Measurements from ENCODE around the gene CAMK1D. TPM values are rescaled to one million over a fixed set of nuclear protein-coding genes. Genes with fewer than 3 reads are reported as not detected.

Gene CAMK1D
- total RNA-seq, 1 donor from 2014 or later = 7.4 TPM

DNA sequence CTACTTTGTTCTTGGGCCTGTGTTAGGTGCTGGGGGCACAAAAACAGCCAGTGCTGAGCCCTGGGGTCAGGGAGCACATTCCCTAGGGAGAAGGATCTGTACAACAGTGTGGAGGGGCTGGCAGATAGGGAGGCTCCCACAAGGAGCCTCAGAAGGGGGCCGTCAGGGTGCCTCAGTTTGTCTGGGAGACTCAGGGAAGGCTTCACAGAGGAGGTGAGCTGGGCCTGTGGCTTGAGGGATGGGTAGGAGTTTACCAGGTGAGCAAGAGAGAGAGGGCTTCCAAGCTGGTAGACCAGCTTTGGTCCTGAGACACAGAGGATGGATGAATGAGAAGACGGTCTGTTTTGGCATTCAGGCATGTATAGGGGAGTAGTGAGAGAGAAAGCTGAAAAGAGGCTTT is 52.1 kb downstream of the CAMK1D start:
- Mint-ChIP-seq H3K36me3 (ENCODE audit: low read depth) (peaks cover 2% of the 10 kb centered on the region), H3K4me1 (ENCODE audit: low read depth) (peaks cover 21% of the 10 kb centered on the region)
- intact Hi-C loops (cut with micrococcal nuclease) = no loop called here

DNA sequence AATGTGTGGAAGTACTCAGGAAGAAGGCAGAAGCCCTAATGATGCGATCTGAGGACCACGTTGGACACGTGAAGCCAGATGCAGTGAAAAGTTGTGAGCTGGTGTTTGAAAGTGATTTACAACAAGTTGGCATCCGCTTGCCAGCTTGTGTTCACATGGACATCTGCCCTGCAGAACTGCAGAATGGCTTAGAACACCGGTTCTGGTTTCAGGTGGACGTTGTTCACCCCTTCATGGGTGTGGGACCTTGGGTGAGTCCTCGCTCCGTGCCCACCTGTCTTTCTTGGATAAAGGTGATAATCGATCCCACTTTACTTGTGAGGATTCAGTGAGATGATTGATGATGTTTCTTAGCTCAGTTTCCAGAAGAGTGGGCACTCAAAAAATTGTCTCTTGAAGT is 53.8 kb downstream of the CAMK1D start:
- intact Hi-C loops (cut with micrococcal nuclease) = no loop called here
- peaks cover 31% of the 10 kb centered on the region for H3K4me1 Mint-ChIP-seq (ENCODE audit: low read depth)
- H3K27me3 Mint-ChIP-seq (ENCODE audit: insufficient read depth) = peaks cover 20% of the 10 kb centered on the region
- H3K36me3 Mint-ChIP-seq (ENCODE audit: low read depth) = peaks cover 2% of the 10 kb centered on the region
- H3K27ac Mint-ChIP-seq = no peak overlapping the region
- DNase-seq (ENCODE audit: low spot score) = no peak
- H3K4me3 Mint-ChIP-seq = no peak overlapping the region
- no peaks in the 10 kb centered on the region for H3K9me3 Mint-ChIP-seq

More for the DNA sequence above, 52.1 kb downstream of the CAMK1D start:
- Mint-ChIP-seq H3K27me3 (ENCODE audit: insufficient read depth) (peaks cover 11% of the 10 kb centered on the region), H3K27ac (no peak overlapping the region), H3K4me3 (no peak overlapping the region), H3K9me3 (no peaks in the 10 kb centered on the region)
- no peak for DNase-seq (ENCODE audit: low spot score)

DNA sequence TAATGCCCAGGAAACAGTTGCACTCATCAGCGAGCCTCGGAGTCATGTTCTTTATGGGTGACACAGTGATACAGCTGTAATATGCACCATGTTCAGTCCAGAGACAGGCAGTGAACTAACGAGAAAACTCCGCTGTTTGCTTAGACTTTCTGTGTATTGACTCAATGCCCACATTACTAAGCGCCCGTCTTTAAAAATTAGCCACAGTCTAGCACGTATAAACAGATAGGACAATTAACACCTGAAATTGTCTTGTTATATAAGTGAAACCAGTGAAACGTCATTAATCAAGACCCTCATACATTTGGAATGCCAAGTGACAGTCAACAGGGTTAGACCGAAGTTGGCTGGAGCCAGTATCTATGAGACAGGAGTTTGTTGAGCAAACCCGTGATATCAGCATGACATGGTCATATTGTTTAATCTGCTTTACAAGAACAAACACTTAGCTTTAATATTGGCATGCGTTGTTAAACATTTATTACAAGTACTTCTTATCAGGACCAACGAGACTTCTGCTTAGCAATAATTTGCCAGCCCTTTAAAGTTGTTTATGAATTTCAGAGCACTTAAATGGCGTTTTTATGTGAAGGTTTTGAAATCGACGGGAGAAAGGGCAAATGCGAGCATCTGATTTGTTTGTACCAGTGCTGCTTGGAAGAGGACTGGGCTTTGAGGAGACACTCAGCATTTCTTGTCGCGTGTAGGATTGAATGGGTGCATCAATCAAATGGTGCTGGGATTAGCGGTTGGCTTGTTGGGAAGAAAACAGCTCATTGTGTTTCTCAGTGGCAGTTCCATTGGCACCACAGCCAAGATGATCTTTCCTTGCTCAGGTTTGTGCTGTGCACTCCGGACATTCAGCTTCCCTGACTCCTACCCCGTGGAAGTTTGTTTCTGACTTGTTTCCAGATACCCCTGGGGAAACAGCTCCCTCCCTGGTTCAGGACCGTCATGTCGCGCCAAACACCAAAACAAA is 56.3 kb downstream of the CAMK1D start:
- intact Hi-C loops (cut with micrococcal nuclease) = loop anchor here (1.0 kb wide), 3 partner anchors 39 to 55 kb away; no protein-coding TSS in a partner anchor
- Mint-ChIP-seq H3K36me3 (ENCODE audit: low read depth) (peaks cover 7% of the 10 kb centered on the region), H3K27me3 (ENCODE audit: insufficient read depth) (peaks cover 18% of the 10 kb centered on the region), H3K27ac (peak overlapping the region; percentile 15), H3K4me3 (no peak overlapping the region), H3K9me3 (no peaks in the 10 kb centered on the region), H3K4me1 (ENCODE audit: low read depth) (peaks cover 40% of the 10 kb centered on the region)
- no peak for DNase-seq (ENCODE audit: low spot score)

DNA sequence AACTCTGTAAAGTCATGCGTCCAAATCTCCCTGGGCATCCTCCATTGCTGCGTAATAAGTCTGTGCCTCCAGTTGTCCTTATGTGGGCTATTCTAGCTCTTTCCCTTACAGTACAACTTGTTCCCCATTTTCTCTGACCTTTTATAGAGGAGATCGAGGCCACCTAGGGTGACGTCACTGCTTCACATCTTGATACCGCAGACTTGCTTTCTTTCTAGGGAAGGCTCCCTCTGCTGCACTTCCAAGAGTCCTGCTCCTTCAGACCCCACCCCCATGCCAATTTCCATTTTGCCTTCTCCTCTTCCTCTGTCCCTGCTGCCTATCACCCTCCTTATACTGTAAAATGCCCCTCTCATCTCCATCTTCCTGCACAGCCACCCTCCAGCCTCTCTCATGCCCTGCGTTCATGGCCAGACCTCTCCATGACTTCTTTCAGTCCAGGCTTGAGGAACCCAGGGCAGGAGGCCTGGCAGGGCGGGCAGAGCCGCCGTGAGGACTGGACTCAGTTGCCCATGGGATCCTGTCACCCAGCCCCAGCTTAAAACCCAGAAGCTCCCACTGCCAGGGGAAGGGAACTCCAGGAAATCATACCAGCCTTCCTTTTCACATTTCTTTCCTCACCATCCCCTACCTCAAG is 57.5 kb downstream of the CAMK1D start:
- Mint-ChIP-seq H3K27me3 (ENCODE audit: insufficient read depth) (peaks cover 18% of the 10 kb centered on the region), H3K27ac (no peak overlapping the region), H3K9me3 (no peaks in the 10 kb centered on the region), H3K36me3 (ENCODE audit: low read depth) (peaks cover 7% of the 10 kb centered on the region), H3K4me1 (ENCODE audit: low read depth) (peaks cover 40% of the 10 kb centered on the region), H3K4me3 (no peak overlapping the region)
- intact Hi-C loops (cut with micrococcal nuclease) = no loop called here
- DNase-seq (ENCODE audit: low spot score) = no peak

DNA sequence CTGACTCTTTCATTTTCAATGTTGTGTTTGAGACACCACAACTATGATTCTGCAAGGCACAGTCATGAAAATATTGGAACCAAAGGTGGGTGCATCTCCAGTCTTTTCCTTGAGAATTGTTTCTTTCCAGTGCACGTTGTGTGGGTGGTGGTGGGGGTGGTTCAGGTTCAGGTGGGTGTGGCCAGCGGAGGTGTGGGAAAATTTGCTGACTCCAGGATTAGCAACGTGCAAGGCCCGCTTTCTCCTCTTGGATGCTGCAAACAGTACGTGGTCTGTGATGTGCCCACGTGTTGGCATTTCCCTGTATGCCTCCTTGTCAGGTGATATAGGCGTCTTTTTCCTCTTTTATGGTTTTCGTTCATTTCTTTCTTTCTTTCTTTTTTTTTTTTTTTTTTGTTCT is 59.1 kb downstream of the CAMK1D start:
- no peak for DNase-seq (ENCODE audit: low spot score)
- Mint-ChIP-seq H3K4me3 (no peak overlapping the region), H3K36me3 (ENCODE audit: low read depth) (peaks cover 7% of the 10 kb centered on the region), H3K9me3 (peaks cover 4% of the 10 kb centered on the region), H3K27ac (no peak overlapping the region), H3K4me1 (ENCODE audit: low read depth) (peaks cover 50% of the 10 kb centered on the region), H3K27me3 (ENCODE audit: insufficient read depth) (peaks cover 18% of the 10 kb centered on the region)
- intact Hi-C loops (cut with micrococcal nuclease) = no loop called here

DNA sequence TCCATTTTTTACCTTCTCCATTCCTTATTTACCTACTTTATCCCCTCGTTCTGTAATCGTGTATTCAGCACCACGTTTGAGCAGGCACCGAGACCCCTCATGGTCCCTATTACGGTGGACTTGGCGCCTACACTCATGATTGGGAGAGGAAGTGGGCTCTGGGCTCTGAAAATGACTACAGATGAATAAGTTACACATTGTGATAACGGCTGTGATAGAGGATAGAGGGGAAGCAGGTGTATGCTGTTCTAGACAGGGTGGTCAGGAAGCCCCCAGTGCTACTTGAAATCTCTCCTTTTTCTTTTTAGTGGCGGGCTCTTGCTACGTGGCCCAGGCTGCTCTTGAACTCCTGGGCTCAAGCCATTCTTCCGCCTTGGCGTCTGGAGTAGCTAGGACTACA is 59.8 kb downstream of the CAMK1D start:
- peaks cover 6% of the 10 kb centered on the region for H3K9me3 Mint-ChIP-seq
- H3K27ac Mint-ChIP-seq = no peak overlapping the region
- H3K4me3 Mint-ChIP-seq = no peak overlapping the region
- H3K36me3 Mint-ChIP-seq (ENCODE audit: low read depth) = peaks cover 7% of the 10 kb centered on the region
- intact Hi-C loops (cut with micrococcal nuclease) = no loop called here
- peaks cover 19% of the 10 kb centered on the region for H3K27me3 Mint-ChIP-seq (ENCODE audit: insufficient read depth)
- no peak for DNase-seq (ENCODE audit: low spot score)
- peaks cover 51% of the 10 kb centered on the region for H3K4me1 Mint-ChIP-seq (ENCODE audit: low read depth)

DNA sequence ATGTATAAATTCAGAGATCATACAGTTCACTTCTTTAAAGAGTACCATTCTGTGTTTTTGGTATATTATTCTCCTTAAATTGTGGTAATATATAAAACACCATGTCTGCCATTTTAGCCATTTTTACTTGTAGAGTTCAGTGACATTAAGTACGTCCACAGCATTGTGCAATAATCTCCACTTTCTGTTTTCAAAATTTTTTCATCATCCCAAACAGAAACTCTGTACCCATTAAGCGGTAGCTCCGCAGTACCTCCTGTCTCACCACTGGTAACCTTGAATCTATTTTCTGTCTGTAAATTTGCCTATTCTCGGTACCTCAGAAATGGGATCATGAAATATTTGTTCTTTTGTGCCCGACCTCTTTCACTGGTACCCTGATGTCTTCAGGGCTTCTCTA is 60.3 kb downstream of the CAMK1D start:
- Mint-ChIP-seq H3K9me3 (peaks cover 10% of the 10 kb centered on the region), H3K36me3 (ENCODE audit: low read depth) (peaks cover 7% of the 10 kb centered on the region), H3K4me3 (no peak overlapping the region), H3K4me1 (ENCODE audit: low read depth) (peaks cover 46% of the 10 kb centered on the region), H3K27me3 (ENCODE audit: insufficient read depth) (peaks cover 21% of the 10 kb centered on the region), H3K27ac (peak overlapping the region; percentile 1)
- no peak for DNase-seq (ENCODE audit: low spot score)
- intact Hi-C loops (cut with micrococcal nuclease) = loop anchor here (5.0 kb wide), 2 partner anchors 147 to 293 kb away; no protein-coding TSS in a partner anchor

DNA sequence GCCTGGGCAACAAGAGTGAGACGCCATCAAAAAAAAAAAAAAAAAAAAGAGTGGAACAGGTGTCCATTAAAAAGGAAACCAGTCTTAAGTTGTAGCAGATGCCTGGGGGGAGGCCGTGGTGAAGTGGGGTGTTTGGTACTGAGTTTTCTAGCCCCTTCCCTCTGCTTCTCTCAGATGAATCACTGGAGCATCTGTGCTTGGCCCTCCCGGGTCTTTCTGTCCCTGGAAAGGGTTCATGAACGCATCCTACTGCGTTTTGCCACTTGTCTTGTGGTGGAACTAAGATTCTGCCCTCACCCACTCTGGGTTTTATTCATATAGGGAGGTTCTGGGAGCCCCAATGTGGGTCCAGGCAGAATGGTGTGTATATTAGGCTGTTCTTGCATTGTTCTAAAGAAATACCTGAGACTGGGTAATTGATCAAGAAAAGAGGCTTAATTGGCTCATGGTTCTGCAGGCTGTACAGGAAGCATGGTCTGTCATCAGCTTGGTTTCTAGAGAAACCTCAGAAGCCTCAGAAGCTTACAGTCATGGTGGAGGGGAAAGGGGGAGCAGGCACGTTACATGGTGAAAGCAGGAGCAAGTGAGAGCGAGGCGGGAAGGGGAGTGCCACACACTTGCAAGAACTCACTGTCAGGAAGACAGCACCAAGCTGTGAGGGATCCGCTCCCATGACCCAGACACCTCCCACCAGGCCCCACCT is 63.5 kb downstream of the CAMK1D start:
- peaks cover 10% of the 10 kb centered on the region for H3K9me3 Mint-ChIP-seq
- peak; percentile 44 for DNase-seq (ENCODE audit: low spot score)
- H3K4me3 Mint-ChIP-seq = no peak overlapping the region
- peaks cover 4% of the 10 kb centered on the region for H3K27me3 Mint-ChIP-seq (ENCODE audit: insufficient read depth)
- peaks cover 8% of the 10 kb centered on the region for H3K36me3 Mint-ChIP-seq (ENCODE audit: low read depth)
- peaks cover 20% of the 10 kb centered on the region for H3K4me1 Mint-ChIP-seq (ENCODE audit: low read depth)
- intact Hi-C loops (cut with micrococcal nuclease) = loop anchor here (5.0 kb wide), 2 partner anchors 151 to 289 kb away; no protein-coding TSS in a partner anchor
- H3K27ac Mint-ChIP-seq = peak overlapping the region; percentile 19

DNA sequence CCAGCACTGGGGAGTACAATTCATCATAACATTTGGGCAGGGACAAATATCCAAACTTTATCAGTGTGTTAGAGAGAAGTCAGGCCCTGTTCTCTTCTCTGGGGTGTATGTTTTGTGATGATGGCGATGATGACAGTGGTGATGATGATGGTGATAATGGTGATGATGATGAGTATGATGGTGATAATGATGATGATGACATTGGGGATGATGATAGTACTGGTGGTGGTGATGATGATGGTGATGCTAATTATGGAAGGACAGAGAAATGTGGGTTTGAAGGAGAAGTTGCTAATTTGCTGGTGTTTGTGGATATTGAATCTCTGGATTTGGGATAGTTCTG is 64.0 kb downstream of the CAMK1D start:
- intact Hi-C loops (cut with micrococcal nuclease) = loop anchor here (5.0 kb wide), 2 partner anchors 151 to 289 kb away; no protein-coding TSS in a partner anchor

DNA sequence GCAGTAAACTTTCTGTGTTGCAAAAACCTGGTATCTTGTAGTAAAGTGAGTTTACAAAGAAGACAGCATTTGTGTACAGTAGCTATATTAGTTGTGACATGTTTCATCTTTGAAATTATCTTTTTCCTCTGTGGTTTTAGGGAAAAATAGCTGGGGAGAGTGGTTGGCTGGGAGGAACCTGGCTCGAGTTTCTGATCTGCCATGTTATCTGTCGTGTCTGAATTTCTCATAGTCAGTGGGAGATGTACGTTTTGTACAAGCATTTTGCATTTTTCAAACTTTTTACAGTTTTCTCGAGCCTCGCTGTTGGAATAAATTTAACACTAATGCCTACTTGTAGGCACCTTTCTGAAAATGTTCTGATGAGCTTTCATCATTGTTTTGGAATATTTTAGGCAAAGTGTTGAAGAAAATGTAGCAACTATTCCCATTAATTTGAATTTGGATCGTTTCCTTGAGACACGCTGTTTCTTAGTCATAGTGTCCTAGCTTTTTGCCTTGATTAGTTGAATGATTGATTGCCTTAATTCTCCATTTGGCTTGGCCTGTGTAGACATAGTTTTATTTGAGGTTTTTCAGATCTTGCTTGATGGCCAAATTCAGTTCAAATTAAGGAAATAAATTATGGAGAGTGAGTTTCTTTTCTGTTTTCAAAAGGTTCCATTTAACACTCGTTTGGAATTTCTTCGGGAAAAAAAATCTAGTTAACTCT is 65.1 kb downstream of the CAMK1D start:
- DNase-seq (ENCODE audit: low spot score) = no peak
- H3K27ac Mint-ChIP-seq = no peak overlapping the region
- peaks cover 8% of the 10 kb centered on the region for H3K36me3 Mint-ChIP-seq (ENCODE audit: low read depth)
- peaks cover 10% of the 10 kb centered on the region for H3K9me3 Mint-ChIP-seq
- intact Hi-C loops (cut with micrococcal nuclease) = loop anchor here (5.0 kb wide), 2 partner anchors 152 to 288 kb away; no protein-coding TSS in a partner anchor
- H3K27me3 Mint-ChIP-seq (ENCODE audit: insufficient read depth) = peaks cover 4% of the 10 kb centered on the region
- peaks cover 30% of the 10 kb centered on the region for H3K4me1 Mint-ChIP-seq (ENCODE audit: low read depth)
- H3K4me3 Mint-ChIP-seq = no peak overlapping the region

More for the DNA sequence above, 64.0 kb downstream of the CAMK1D start:
- Mint-ChIP-seq H3K9me3 (peaks cover 10% of the 10 kb centered on the region), H3K36me3 (ENCODE audit: low read depth) (peaks cover 8% of the 10 kb centered on the region), H3K4me3 (no peak overlapping the region), H3K27ac (peak overlapping the region; percentile 2), H3K4me1 (ENCODE audit: low read depth) (peaks cover 20% of the 10 kb centered on the region), H3K27me3 (ENCODE audit: insufficient read depth) (peaks cover 4% of the 10 kb centered on the region)
- DNase-seq (ENCODE audit: low spot score) = no peak

DNA sequence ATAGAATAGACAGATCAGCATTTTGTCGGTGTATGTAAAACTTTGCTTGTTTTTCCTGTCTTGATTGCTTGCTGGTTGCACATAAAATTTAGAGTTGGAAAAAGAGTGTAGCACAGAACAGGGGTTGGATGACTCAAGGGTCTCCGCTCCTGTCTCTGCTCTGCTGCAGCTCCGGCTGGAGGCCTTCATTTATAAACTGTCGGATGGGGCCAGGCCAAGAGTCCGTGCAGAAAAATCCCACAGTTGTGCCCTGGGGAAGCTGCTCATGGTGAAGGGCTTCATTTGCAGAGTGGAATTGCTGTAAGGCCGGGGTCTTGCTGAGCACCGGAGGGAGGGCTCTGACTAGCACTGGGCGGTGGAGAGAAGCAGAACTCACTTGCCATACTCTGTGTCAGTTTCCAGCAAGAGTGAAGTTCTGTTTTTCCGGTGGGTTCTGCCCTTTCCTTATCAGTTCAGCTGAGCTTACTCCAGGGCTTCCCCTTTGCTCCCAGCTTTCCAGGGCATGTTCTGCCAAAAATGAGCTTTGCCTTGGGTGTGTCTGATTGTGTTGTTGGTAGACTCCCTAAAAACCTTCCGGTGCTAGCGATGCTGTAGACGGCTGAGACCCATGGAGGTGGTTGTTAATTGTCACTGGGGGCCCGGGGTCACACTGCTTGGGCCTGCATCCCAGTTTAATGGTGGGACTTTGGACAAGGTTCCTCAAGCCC is 67.2 kb downstream of the CAMK1D start:
- H3K27ac Mint-ChIP-seq = no peak overlapping the region
- no peak for DNase-seq (ENCODE audit: low spot score)
- H3K27me3 Mint-ChIP-seq (ENCODE audit: insufficient read depth) = peaks cover 4% of the 10 kb centered on the region
- H3K4me1 Mint-ChIP-seq (ENCODE audit: low read depth) = peaks cover 29% of the 10 kb centered on the region
- H3K4me3 Mint-ChIP-seq = no peak overlapping the region
- peaks cover 3% of the 10 kb centered on the region for H3K36me3 Mint-ChIP-seq (ENCODE audit: low read depth)
- H3K9me3 Mint-ChIP-seq = peaks cover 10% of the 10 kb centered on the region
- intact Hi-C loops (cut with micrococcal nuclease) = no loop called here

DNA sequence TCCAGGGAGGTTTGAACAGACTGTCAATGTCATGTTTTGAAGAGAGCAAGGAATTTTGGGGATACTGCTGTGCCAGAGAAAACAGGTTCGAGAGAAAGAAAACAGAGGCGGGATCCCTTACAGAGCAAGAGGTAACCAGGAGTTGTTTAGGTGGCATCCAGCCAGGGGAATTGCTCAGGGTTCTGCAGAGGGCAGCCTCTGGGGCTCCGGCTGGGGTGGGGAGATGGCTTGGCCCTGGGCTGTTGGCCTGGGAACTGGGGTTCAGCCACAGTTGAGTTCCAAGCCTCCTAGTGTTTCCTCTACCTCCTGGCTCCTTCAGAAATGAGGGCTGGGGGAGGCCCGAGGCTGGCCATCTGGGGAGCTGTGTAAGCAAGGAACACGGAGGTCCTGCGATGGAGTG is 68.0 kb downstream of the CAMK1D start:
- intact Hi-C loops (cut with micrococcal nuclease) = no loop called here
- peaks cover 29% of the 10 kb centered on the region for H3K4me1 Mint-ChIP-seq (ENCODE audit: low read depth)
- no peak for DNase-seq (ENCODE audit: low spot score)
- peaks cover 3% of the 10 kb centered on the region for H3K36me3 Mint-ChIP-seq (ENCODE audit: low read depth)
- no peak overlapping the region for H3K27ac Mint-ChIP-seq
- H3K4me3 Mint-ChIP-seq = no peak overlapping the region
- peaks cover 10% of the 10 kb centered on the region for H3K9me3 Mint-ChIP-seq
- H3K27me3 Mint-ChIP-seq (ENCODE audit: insufficient read depth) = peaks cover 4% of the 10 kb centered on the region

Measured in activated T-helper 1 cell treated with anti-CD3 and anti-CD28 coated beads, Interleukin-12 subunit alpha, Interleukin-12 subunit beta, Interleukin-2, Interleukin-4 antibody, amounts not matched to agents 30 ng/mL and 10 ng/mL and 1 ng/mL, durations not matched to agents 14 hours and 24 hours and 36 hours (primary cell).